G401 (cell line): Measurements from ENCODE around the gene PPM1J. TPM values are rescaled to one million over a fixed set of nuclear protein-coding genes. Genes with fewer than 3 reads are reported as not detected.
A peak's percentile ranks its signal among the peaks of the same experiment; 100 is the strongest.
"Not testable (repeated sequence)": the region's sequence is repeated elsewhere in the genome, so short reads cannot be mapped to it uniquely, and the experiment has no call there.

Experiments
- DNase-seq: peaks from one replicate; pipeline ENCODE4 v3.0.0-alpha.2; 2015; ENCODE audit warnings: low spot score
- in situ Hi-C: cut with HindIII; loops from 2 replicates; pipeline ENCODE4 v1.10.0; 2016; ENCODE audit warnings: low sequenced_read_pairs, mixed read lengths
- total RNA-seq: library from RNA; depleted of rRNA; stranded (reverse); fragments of >200 nt; shearing (Covaris generic); gene quantifications from 2 replicates; pipeline ENCODE4 v1.2.3, GENCODE V29; 2014; rRNA removed

The PPM1J gene
- total RNA-seq = 10.1 and 13.2 TPM in 2 replicates

GRCh38 chr1:112715264-112716053 lies at the start of gene PPM1J:
PPM1J (minus strand) TSS chr1:112715332; CDS start chr1:112715301, 31 bp downstream.
- in situ Hi-C loops = loop anchor here (5.0 kb wide), 1 partner anchor 82 kb away; no protein-coding TSS in a partner anchor
- DNase-seq = peak; percentile 79

- in situ Hi-C loops = no loop called here
- no peak for DNase-seq
Measured at GRCh38 chr1:112762541-112763500, 47.7 kb upstream of the PPM1J start.

- in situ Hi-C loops = no loop called here
- no peak for DNase-seq
Measured at GRCh38 chr1:112761714-112762480, 46.8 kb upstream of the PPM1J start.

- no peak for DNase-seq
- in situ Hi-C loops = no loop called here
Measured at GRCh38 chr1:112759228-112759627, 44.1 kb upstream of the PPM1J start.

GRCh38 chr1:112754116-112754628 lies 39.0 kb upstream of the PPM1J start:
- DNase-seq = no peak

GRCh38 chr1:112748396-112748795 lies 33.3 kb upstream of the PPM1J start:
- in situ Hi-C loops = no loop called here

More at GRCh38 chr1:112754116-112754628, 39.0 kb upstream of the PPM1J start:
- in situ Hi-C loops = no loop called here

GRCh38 chr1:112744009-112744578 lies 29.0 kb upstream of the PPM1J start:
- DNase-seq = no peak
- in situ Hi-C loops = no loop called here

More at GRCh38 chr1:112748396-112748795, 33.3 kb upstream of the PPM1J start:
- no peak for DNase-seq

- in situ Hi-C loops = no loop called here
- DNase-seq = no peak
Measured at GRCh38 chr1:112743174-112744008, 28.3 kb upstream of the PPM1J start.

- in situ Hi-C loops = no loop called here
Measured at GRCh38 chr1:112737573-112737972, 22.4 kb upstream of the PPM1J start.

GRCh38 chr1:112735752-112736151 lies 20.6 kb upstream of the PPM1J start:
- in situ Hi-C loops = no loop called here
- DNase-seq = no peak

More at GRCh38 chr1:112737573-112737972, 22.4 kb upstream of the PPM1J start:
- DNase-seq = no peak

- in situ Hi-C loops = no loop called here
- no peak for DNase-seq
Measured at GRCh38 chr1:112731451-112731850, 16.3 kb upstream of the PPM1J start.

GRCh38 chr1:112729909-112730308 lies 14.8 kb upstream of the PPM1J start:
- in situ Hi-C loops = no loop called here
- DNase-seq = no peak

GRCh38 chr1:112729011-112729410 lies 13.9 kb upstream of the PPM1J start:
- in situ Hi-C loops = not testable (repeated sequence)

GRCh38 chr1:112728306-112728971 lies 13.3 kb upstream of the PPM1J start:
- DNase-seq, in situ Hi-C loops: not testable (repeated sequence)

More at GRCh38 chr1:112729011-112729410, 13.9 kb upstream of the PPM1J start:
- not testable (repeated sequence) for DNase-seq

- no peak for DNase-seq
- in situ Hi-C loops = no loop called here
Measured at GRCh38 chr1:112727716-112728115, 12.6 kb upstream of the PPM1J start.

GRCh38 chr1:112724240-112724639 lies 9.1 kb upstream of the PPM1J start:
- in situ Hi-C loops, DNase-seq: not testable (repeated sequence)

GRCh38 chr1:112723511-112723839 lies 8.3 kb upstream of the PPM1J start:
- no peak for DNase-seq
- in situ Hi-C loops = no loop called here
